KMS-11 (cell line): ENCODE results near the gene DSP.

Experiments used
- H2AFZ ChIP-seq: fragments of 200-600 bp; sonication (generic); 2 replicates; pipeline ENCODE4 v1.6.1; 2016; ENCODE audit warnings: antibody characterized with exemption, mixed run types, low read depth
- H3K27ac ChIP-seq: fragments of 200-600 bp; sonication (generic); 2 replicates; pipeline ENCODE4 v1.6.1; 2016; ENCODE audit warnings: mild to moderate bottlenecking, mixed run types
- H3K27me3 ChIP-seq: fragments of 200-600 bp; sonication (generic); 2 replicates; pipeline ENCODE4 v1.6.1; 2017; ENCODE audit warnings: mild to moderate bottlenecking, low read depth, mixed run types, moderate library complexity; ENCODE audit not compliant: insufficient read depth
- H3K36me3 ChIP-seq: fragments of 200-600 bp; sonication (generic); 2 replicates; pipeline ENCODE4 v1.6.1; 2017; ENCODE audit warnings: mild to moderate bottlenecking, mixed run types; ENCODE audit not compliant: insufficient read depth
- H3K4me1 ChIP-seq: fragments of 200-600 bp; sonication (generic); 2 replicates; pipeline ENCODE4 v1.6.1; 2016; ENCODE audit warnings: mild to moderate bottlenecking, low read depth, mixed run types; ENCODE audit not compliant: poor library complexity, severe bottlenecking
- H3K4me2 ChIP-seq: fragments of 200-600 bp; sonication (generic); 2 replicates; pipeline ENCODE4 v1.7.0; 2016; ENCODE audit warnings: mild to moderate bottlenecking, mixed run types
- H3K4me3 ChIP-seq: fragments of 200-600 bp; sonication (generic); IDR thresholded peaks from 2 replicates; pipeline ENCODE4 v1.6.1; 2017; ENCODE audit warnings: low read depth, low read length, mixed read lengths; ENCODE audit not compliant: insufficient read depth
- H3K79me2 ChIP-seq: fragments of 200-600 bp; sonication (generic); 2 replicates; pipeline ENCODE4 v1.6.1; 2016; ENCODE audit warnings: low read depth, mixed run types; ENCODE audit not compliant: insufficient read depth
- H3K9ac ChIP-seq: fragments of 200-600 bp; sonication (generic); 2 replicates; pipeline ENCODE4 v1.6.1; 2016; ENCODE audit warnings: mild to moderate bottlenecking, mixed run types
- H4K20me1 ChIP-seq: fragments of 200-600 bp; sonication (generic); 2 replicates; pipeline ENCODE4 v1.6.1; 2016; ENCODE audit warnings: mild to moderate bottlenecking, mixed run types; ENCODE audit not compliant: insufficient read depth
- CTCF ChIP-seq: fragments of 200-600 bp; sonication (generic); conservative IDR thresholded peaks from 2 replicates; pipeline ENCODE4 v1.6.1; 2017; ENCODE audit warnings: low read depth, mild to moderate bottlenecking, antibody characterized with exemption, low read length, moderate library complexity, mixed read lengths

DSP gene

DNA sequence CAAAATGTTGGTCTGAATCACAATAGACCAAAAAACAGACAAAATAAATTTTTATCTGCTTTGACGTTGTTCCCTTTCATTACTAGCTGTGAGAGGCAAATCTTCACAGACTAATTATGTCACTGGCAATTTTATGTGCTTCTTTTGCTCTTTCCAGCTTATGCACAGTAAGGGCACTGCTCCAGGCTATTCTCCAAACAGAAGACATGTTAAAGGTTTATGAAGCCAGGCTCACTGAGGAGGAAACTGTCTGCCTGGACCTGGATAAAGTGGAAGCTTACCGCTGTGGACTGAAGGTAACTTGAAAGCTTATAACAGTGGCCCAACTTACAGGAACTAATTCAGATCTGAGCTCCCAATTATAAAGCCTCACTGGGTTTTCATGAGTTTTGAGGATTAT is 33.0 kb downstream of the DSP start:
- Histone ChIP-seq H3K9ac (no peak overlapping the region), H3K4me3 (no peak overlapping the region), H3K36me3 (no peaks in the 10 kb centered on the region), H3K27ac (no peak overlapping the region), H3K27me3 (no peaks in the 10 kb centered on the region), H3K4me2 (no peak overlapping the region), H4K20me1 (no peaks in the 10 kb centered on the region), H3K79me2 (no peaks in the 10 kb centered on the region), H3K4me1 (no peaks in the 10 kb centered on the region), H2AFZ (no peak overlapping the region)
- TF ChIP-seq CTCF, result no peak

- H3K4me2 ChIP-seq, result no peak overlapping the region
- H4K20me1 ChIP-seq, result no peaks in the 10 kb centered on the region
- no peaks in the 10 kb centered on the region for H3K27me3 ChIP-seq
- H3K4me3 ChIP-seq, result no peak overlapping the region
- no peak for TF ChIP-seq CTCF
- H3K27ac ChIP-seq, result no peak overlapping the region
- H3K79me2 ChIP-seq, result no peaks in the 10 kb centered on the region
- H2AFZ ChIP-seq, result no peak overlapping the region
- no peak overlapping the region for H3K9ac ChIP-seq
- no peaks in the 10 kb centered on the region for H3K36me3 ChIP-seq
- no peaks in the 10 kb centered on the region for H3K4me1 ChIP-seq
Observed at GRCh38 chr6:7578516-7578915, 37.0 kb downstream of the DSP start.

DNA sequence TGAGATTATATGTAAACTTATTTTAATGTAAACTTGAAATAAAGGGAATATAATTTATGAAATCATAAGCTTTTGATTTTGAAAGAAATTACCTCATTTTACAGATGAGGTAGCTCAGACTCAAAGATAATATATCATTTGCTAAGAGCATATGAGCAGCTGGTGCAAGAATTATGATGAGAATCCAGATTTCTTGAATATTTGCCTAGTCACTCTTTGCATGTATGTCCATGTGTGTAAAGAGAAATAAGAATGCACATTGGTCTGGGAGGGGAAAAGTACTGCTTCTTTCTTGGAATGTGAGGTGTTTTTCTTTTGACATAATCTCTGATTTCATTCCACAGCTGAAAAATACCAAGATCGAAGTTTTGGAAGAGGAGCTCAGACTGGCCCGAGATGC is 37.5 kb downstream of the DSP start:
- Histone ChIP-seq H3K27me3 (no peaks in the 10 kb centered on the region), H3K4me2 (no peak overlapping the region)

DNA sequence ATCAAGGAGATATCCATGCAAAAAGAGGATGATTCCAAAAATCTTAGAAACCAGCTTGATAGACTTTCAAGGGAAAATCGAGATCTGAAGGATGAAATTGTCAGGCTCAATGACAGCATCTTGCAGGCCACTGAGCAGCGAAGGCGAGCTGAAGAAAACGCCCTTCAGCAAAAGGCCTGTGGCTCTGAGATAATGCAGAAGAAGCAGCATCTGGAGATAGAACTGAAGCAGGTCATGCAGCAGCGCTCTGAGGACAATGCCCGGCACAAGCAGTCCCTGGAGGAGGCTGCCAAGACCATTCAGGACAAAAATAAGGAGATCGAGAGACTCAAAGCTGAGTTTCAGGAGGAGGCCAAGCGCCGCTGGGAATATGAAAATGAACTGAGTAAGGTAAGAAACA is 38.4 kb downstream of the DSP start:
- Histone ChIP-seq H3K27ac (no peak overlapping the region), H2AFZ (no peak overlapping the region), H3K4me1 (no peaks in the 10 kb centered on the region), H3K36me3 (no peaks in the 10 kb centered on the region), H4K20me1 (no peaks in the 10 kb centered on the region), H3K4me2 (no peak overlapping the region), H3K9ac (no peak overlapping the region), H3K4me3 (no peak overlapping the region), H3K79me2 (no peaks in the 10 kb centered on the region), H3K27me3 (no peaks in the 10 kb centered on the region)
- no peak for TF ChIP-seq CTCF

More for the DNA sequence above, 37.5 kb downstream of the DSP start:
- Histone ChIP-seq H3K4me3 (no peak overlapping the region), H4K20me1 (no peaks in the 10 kb centered on the region), H3K79me2 (no peaks in the 10 kb centered on the region), H2AFZ (no peak overlapping the region), H3K4me1 (no peaks in the 10 kb centered on the region), H3K36me3 (no peaks in the 10 kb centered on the region), H3K27ac (no peak overlapping the region), H3K9ac (no peak overlapping the region)
- TF ChIP-seq CTCF, result no peak

DNA sequence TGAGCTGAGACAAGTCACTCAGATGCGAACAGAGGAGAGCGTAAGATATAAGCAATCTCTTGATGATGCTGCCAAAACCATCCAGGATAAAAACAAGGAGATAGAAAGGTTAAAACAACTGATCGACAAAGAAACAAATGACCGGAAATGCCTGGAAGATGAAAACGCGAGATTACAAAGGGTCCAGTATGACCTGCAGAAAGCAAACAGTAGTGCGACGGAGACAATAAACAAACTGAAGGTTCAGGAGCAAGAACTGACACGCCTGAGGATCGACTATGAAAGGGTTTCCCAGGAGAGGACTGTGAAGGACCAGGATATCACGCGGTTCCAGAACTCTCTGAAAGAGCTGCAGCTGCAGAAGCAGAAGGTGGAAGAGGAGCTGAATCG is 39.1 kb downstream of the DSP start:
- Histone ChIP-seq H2AFZ (no peak overlapping the region), H3K79me2 (no peaks in the 10 kb centered on the region), H3K27ac (no peak overlapping the region), H3K4me2 (no peak overlapping the region), H4K20me1 (no peaks in the 10 kb centered on the region), H3K4me1 (no peaks in the 10 kb centered on the region), H3K27me3 (no peaks in the 10 kb centered on the region), H3K4me3 (no peak overlapping the region), H3K36me3 (no peaks in the 10 kb centered on the region), H3K9ac (no peak overlapping the region)
- TF ChIP-seq CTCF, result no peak
